HEK293 (cell line): ENCODE data around the gene RPS23.
A peak's percentile ranks its signal among the peaks of the same experiment; 100 is the strongest.

Experiments used
- CTCF ChIA-PET: fragments of 350-600 bp; formaldehyde crosslinking; extraction: SDS; loops from one replicate; lab custom pipeline; 2021; ENCODE audit warnings: antibody characterized with exemption; lab: Yijun Ruan, JAX
- POLR2A ChIA-PET: fragments of 300-600 bp; formaldehyde crosslinking; extraction: SDS; loops from one replicate; lab custom pipeline; 2020; ENCODE audit warnings: antibody characterized with exemption, inconsistent platforms; lab: Yijun Ruan, JAX
- H3K27ac ChIP-seq: fragments of 200-500 bp; sonication (Bioruptor generic); 2 replicates; pipeline ENCODE4 v1.5.1; 2014; ENCODE audit warnings: low read depth, low read length, control low read depth, inconsistent platforms; ENCODE audit errors: extremely low read depth
- H3K36me3 ChIP-seq, 2 experiments: fragments of 200-500 bp in 1 of 2; sonication (Bioruptor generic) in 1 of 2; 1 replicate in 1 of 2; 2 replicates in 1 of 2; pipeline ENCODE4 v1.5.1; 2014 to 2017; ENCODE audit warnings: inconsistent platforms in 2 of 2, low read length in 2 of 2; ENCODE audit not compliant: control insufficient read depth in 2 of 2, insufficient read depth in 1 of 2
- H3K4me1 ChIP-seq: fragments of 200-500 bp; sonication (Bioruptor generic); 2 replicates; pipeline ENCODE4 v1.5.1; 2014; ENCODE audit warnings: mild to moderate bottlenecking, low read length, inconsistent platforms; ENCODE audit not compliant: control insufficient read depth, insufficient read depth
- H3K4me3 ChIP-seq: 2 replicates; pipeline ENCODE4 v1.5.1; 2011; ENCODE audit warnings: low read depth, mild to moderate bottlenecking, control low read depth, low read length, moderate library complexity
- H3K9me3 ChIP-seq: fragments of 200-500 bp; sonication (Bioruptor generic); 2 replicates; pipeline ENCODE4 v1.5.1; 2014; ENCODE audit warnings: low read depth, low read length, inconsistent platforms; ENCODE audit not compliant: control insufficient read depth, insufficient read depth
- KLF10 ChIP-seq: fragments of 450-650 bp; IDR thresholded peaks from 2 replicates; pipeline ENCODE4 v1.5.1; 2018; ENCODE audit warnings: missing biosample characterization, mild to moderate bottlenecking, missing genetic modification characterization
- MYNN ChIP-seq: fragments of 450-650 bp; formaldehyde crosslinking; IDR thresholded peaks from 2 replicates; pipeline ENCODE4 v1.5.1; 2016; ENCODE audit warnings: missing biosample characterization, missing genetic modification characterization, borderline replicate concordance
- MZF1 ChIP-seq: fragments of 450-650 bp; formaldehyde crosslinking; IDR thresholded peaks from 2 replicates; pipeline ENCODE4 v1.5.1; 2017; ENCODE audit warnings: missing biosample characterization, missing genetic modification characterization, borderline replicate concordance
- ZFHX2 ChIP-seq: fragments of 450-650 bp; formaldehyde crosslinking; conservative IDR thresholded peaks from 2 replicates; pipeline ENCODE4 v1.5.1; 2016; ENCODE audit warnings: missing biosample characterization, missing genetic modification characterization
- ZFP3 ChIP-seq: fragments of 450-650 bp; formaldehyde crosslinking; IDR thresholded peaks from 2 replicates; pipeline ENCODE4 v1.5.1; 2016; ENCODE audit warnings: low read depth, missing biosample characterization, missing genetic modification characterization
- ZFP37 ChIP-seq: fragments of 450-650 bp; formaldehyde crosslinking; IDR thresholded peaks from 2 replicates; pipeline ENCODE4 v1.5.1; 2016; ENCODE audit warnings: missing biosample characterization, missing genetic modification characterization
- ZNF202 ChIP-seq: fragments of 450-650 bp; formaldehyde crosslinking; IDR thresholded peaks from 2 replicates; pipeline ENCODE4 v1.5.1; 2016; ENCODE audit warnings: missing biosample characterization, missing genetic modification characterization, borderline replicate concordance
- ZNF501 ChIP-seq: fragments of 450-650 bp; formaldehyde crosslinking; IDR thresholded peaks from 2 replicates; pipeline ENCODE4 v1.5.1; 2016; ENCODE audit warnings: missing biosample characterization, missing genetic modification characterization
- ZNF623 ChIP-seq: fragments of 450-650 bp; formaldehyde crosslinking; IDR thresholded peaks from 2 replicates; pipeline ENCODE4 v1.5.1; 2016; ENCODE audit warnings: missing biosample characterization, missing genetic modification characterization
- ZNF624 ChIP-seq: fragments of 450-650 bp; formaldehyde crosslinking; IDR thresholded peaks from 2 replicates; pipeline ENCODE4 v1.5.1; 2017; ENCODE audit warnings: missing biosample characterization, missing genetic modification characterization
- ZNF626 ChIP-seq: fragments of 450-650 bp; sonication (Bioruptor Pico); formaldehyde crosslinking; IDR thresholded peaks from 2 replicates; pipeline ENCODE4 v1.5.1; 2018; ENCODE audit warnings: missing biosample characterization, missing genetic modification characterization, inconsistent platforms
- ZNF654 ChIP-seq: fragments of 450-650 bp; formaldehyde crosslinking; IDR thresholded peaks from 2 replicates; pipeline ENCODE4 v1.5.1; 2016; ENCODE audit warnings: low read depth, missing biosample characterization, missing genetic modification characterization
- ZNF777 ChIP-seq: fragments of 450-650 bp; formaldehyde crosslinking; IDR thresholded peaks from 2 replicates; pipeline ENCODE4 v1.5.1; 2017; ENCODE audit warnings: missing biosample characterization, missing genetic modification characterization, borderline replicate concordance
- TF ChIP-seq, protein P1 (sequence below): fragments of 450-650 bp; formaldehyde crosslinking; IDR thresholded peaks from 2 replicates; pipeline ENCODE4 v1.5.1; 2017; ENCODE audit warnings: missing biosample characterization, missing genetic modification characterization
- TF ChIP-seq, protein P2 (sequence below): fragments of 450-650 bp; formaldehyde crosslinking; IDR thresholded peaks from 2 replicates; pipeline ENCODE4 v1.5.1; 2016; ENCODE audit warnings: missing biosample characterization, missing genetic modification characterization
- TF ChIP-seq, protein P3 (sequence below): fragments of 450-650 bp; formaldehyde crosslinking; IDR thresholded peaks from 2 replicates; pipeline ENCODE4 v1.5.1; 2016; ENCODE audit warnings: missing biosample characterization, missing genetic modification characterization, borderline replicate concordance
- TF ChIP-seq, protein P4 (sequence below): fragments of 450-650 bp; formaldehyde crosslinking; IDR thresholded peaks from 2 replicates; pipeline ENCODE4 v1.5.1; 2016; ENCODE audit warnings: missing biosample characterization, missing genetic modification characterization
- TF ChIP-seq, protein P5 (sequence below): fragments of 450-650 bp; formaldehyde crosslinking; IDR thresholded peaks from 2 replicates; pipeline ENCODE4 v1.5.1; 2016; ENCODE audit warnings: missing biosample characterization, missing genetic modification characterization
- TF ChIP-seq, protein P6 (sequence below): sonication (generic); formaldehyde crosslinking; IDR thresholded peaks from 2 replicates; pipeline ENCODE4 v1.8.1; 2022; ENCODE audit warnings: mild to moderate bottlenecking, moderate library complexity, missing genetic modification reagents

RPS23 gene

DNA sequence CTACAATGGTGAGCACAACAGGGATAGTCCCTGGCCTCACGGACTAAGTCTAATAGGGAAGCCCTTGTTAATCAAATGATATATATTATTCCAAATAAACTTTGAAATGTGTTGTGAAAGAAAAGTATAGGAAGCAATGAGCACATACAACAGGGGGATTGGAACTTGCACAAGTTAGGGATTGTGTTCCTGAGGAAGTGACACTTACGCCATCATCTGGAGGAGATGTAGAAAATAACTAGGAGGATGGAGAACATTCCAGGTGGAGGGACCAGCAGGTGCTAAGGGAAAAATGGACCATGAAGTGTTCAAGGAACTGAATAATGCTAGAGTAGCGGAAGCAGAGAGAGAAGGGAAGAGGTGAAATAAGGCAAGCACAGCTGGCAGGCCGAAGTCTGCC, 18.8 kb upstream of the RPS23 start:
- H3K27ac ChIP-seq, result no peak overlapping the region
- no peak overlapping the region for H3K4me3 ChIP-seq
- ChIA-PET CTCF (interaction anchor here (0.6 to 1.0 kb wide), 3 partner anchors 16 to 62 kb away, joined by 3 read pairs; no protein-coding TSS in a partner anchor), POLR2A (no interaction called here)
- H3K9me3 ChIP-seq, result no peaks in the 10 kb centered on the region
- no peaks in the 10 kb centered on the region for H3K4me1 ChIP-seq
- no peak for TF ChIP-seq ZNF777 (tag by site-specific recombination)
- peak; percentile 40 for TF ChIP-seq ZNF654
- TF ChIP-seq ZNF501 (tag by site-specific recombination), result no peak
- TF ChIP-seq, protein P1, sequence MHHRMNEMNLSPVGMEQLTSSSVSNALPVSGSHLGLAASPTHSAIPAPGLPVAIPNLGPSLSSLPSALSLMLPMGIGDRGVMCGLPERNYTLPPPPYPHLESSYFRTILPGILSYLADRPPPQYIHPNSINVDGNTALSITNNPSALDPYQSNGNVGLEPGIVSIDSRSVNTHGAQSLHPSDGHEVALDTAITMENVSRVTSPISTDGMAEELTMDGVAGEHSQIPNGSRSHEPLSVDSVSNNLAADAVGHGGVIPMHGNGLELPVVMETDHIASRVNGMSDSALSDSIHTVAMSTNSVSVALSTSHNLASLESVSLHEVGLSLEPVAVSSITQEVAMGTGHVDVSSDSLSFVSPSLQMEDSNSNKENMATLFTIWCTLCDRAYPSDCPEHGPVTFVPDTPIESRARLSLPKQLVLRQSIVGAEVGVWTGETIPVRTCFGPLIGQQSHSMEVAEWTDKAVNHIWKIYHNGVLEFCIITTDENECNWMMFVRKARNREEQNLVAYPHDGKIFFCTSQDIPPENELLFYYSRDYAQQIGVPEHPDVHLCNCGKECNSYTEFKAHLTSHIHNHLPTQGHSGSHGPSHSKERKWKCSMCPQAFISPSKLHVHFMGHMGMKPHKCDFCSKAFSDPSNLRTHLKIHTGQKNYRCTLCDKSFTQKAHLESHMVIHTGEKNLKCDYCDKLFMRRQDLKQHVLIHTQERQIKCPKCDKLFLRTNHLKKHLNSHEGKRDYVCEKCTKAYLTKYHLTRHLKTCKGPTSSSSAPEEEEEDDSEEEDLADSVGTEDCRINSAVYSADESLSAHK (tag by site-specific recombination), result no peak
- no peak for TF ChIP-seq ZNF623
- peak; percentile 78; the same call in 1 of the 2 replicates for TF ChIP-seq MZF1 (tag by site-specific recombination)
- TF ChIP-seq, protein P2, sequence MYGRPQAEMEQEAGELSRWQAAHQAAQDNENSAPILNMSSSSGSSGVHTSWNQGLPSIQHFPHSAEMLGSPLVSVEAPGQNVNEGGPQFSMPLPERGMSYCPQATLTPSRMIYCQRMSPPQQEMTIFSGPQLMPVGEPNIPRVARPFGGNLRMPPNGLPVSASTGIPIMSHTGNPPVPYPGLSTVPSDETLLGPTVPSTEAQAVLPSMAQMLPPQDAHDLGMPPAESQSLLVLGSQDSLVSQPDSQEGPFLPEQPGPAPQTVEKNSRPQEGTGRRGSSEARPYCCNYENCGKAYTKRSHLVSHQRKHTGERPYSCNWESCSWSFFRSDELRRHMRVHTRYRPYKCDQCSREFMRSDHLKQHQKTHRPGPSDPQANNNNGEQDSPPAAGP (tag by site-specific recombination), result no peak
- TF ChIP-seq, protein P3, sequence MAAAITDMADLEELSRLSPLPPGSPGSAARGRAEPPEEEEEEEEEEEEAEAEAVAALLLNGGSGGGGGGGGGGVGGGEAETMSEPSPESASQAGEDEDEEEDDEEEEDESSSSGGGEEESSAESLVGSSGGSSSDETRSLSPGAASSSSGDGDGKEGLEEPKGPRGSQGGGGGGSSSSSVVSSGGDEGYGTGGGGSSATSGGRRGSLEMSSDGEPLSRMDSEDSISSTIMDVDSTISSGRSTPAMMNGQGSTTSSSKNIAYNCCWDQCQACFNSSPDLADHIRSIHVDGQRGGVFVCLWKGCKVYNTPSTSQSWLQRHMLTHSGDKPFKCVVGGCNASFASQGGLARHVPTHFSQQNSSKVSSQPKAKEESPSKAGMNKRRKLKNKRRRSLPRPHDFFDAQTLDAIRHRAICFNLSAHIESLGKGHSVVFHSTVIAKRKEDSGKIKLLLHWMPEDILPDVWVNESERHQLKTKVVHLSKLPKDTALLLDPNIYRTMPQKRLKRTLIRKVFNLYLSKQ (tag by site-specific recombination), result no peak
- H3K36me3 ChIP-seq, result no peaks in the 10 kb centered on the region

DNA sequence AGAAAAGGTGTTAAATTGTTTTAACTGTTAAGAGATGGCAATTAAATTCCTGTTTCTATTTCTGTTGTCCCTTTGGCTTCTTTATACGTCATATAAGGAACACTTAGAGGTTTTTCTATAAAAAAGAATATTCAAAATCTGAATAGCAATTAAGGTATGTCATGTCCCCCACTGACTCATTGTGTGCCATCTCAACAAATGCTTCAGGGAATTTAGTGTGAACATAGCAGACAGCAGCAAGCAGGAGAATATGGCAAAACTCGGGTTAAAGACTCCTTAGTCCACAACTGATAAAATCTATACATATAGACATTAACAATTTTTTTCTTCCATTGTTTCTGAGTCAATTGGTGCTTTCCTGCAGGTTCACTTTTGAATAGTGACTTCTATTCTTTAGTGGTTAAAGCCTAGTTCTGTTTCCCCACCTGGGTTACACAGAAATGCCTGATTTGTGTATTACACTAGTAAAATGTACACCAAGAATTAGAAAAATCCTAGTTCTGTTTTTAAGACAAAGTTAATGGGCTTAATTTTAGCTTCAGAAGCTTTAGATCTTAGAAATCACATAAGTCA, 17.9 kb upstream of the RPS23 start:
- no peaks in the 10 kb centered on the region for H3K9me3 ChIP-seq
- CTCF ChIA-PET, result interaction anchor here (0.6 to 1.0 kb wide), 3 partner anchors 17 to 62 kb away, joined by 3 read pairs; no protein-coding TSS in a partner anchor
- H3K36me3 ChIP-seq, result no peaks in the 10 kb centered on the region
- TF ChIP-seq, protein P4, sequence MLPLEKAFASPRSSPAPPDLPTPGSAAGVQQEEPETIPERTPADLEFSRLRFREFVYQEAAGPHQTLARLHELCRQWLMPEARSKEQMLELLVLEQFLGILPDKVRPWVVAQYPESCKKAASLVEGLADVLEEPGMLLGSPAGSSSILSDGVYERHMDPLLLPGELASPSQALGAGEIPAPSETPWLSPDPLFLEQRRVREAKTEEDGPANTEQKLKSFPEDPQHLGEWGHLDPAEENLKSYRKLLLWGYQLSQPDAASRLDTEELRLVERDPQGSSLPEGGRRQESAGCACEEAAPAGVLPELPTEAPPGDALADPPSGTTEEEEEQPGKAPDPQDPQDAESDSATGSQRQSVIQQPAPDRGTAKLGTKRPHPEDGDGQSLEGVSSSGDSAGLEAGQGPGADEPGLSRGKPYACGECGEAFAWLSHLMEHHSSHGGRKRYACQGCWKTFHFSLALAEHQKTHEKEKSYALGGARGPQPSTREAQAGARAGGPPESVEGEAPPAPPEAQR (tag by site-specific recombination), result no peak
- TF ChIP-seq MYNN (no peak), ZNF202 (tag by site-specific recombination) (no peak), ZFP37 (tag by site-specific recombination) (no peak), ZNF626 (no peak), ZFHX2 (tag by site-specific recombination) (no peak), ZFP3 (tag by site-specific recombination) (no peak), KLF10 (tag by site-specific recombination) (no peak), ZNF624 (tag by site-specific recombination) (no peak)
- TF ChIP-seq, protein P5, sequence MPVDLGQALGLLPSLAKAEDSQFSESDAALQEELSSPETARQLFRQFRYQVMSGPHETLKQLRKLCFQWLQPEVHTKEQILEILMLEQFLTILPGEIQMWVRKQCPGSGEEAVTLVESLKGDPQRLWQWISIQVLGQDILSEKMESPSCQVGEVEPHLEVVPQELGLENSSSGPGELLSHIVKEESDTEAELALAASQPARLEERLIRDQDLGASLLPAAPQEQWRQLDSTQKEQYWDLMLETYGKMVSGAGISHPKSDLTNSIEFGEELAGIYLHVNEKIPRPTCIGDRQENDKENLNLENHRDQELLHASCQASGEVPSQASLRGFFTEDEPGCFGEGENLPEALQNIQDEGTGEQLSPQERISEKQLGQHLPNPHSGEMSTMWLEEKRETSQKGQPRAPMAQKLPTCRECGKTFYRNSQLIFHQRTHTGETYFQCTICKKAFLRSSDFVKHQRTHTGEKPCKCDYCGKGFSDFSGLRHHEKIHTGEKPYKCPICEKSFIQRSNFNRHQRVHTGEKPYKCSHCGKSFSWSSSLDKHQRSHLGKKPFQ (tag by site-specific recombination), result no peak
- TF ChIP-seq, protein P6, sequence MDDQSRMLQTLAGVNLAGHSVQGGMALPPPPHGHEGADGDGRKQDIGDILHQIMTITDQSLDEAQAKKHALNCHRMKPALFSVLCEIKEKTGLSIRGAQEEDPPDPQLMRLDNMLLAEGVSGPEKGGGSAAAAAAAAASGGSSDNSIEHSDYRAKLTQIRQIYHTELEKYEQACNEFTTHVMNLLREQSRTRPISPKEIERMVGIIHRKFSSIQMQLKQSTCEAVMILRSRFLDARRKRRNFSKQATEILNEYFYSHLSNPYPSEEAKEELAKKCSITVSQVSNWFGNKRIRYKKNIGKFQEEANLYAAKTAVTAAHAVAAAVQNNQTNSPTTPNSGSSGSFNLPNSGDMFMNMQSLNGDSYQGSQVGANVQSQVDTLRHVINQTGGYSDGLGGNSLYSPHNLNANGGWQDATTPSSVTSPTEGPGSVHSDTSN, result no peak
- no peak overlapping the region for H3K27ac ChIP-seq
- no peak overlapping the region for H3K4me3 ChIP-seq
- H3K4me1 ChIP-seq, result no peaks in the 10 kb centered on the region
- POLR2A ChIA-PET, result no interaction called here
